Activated T-cell treated with anti-CD3 and anti-CD28 coated beads, Interleukin-2, amount 50 U/mL, for 24 hours (primary cell): ENCODE results near the gene TRAPPC2B.

ENCODE experiments used
- DNase-seq: peaks from one replicate; pipeline ENCODE4 v3.0.0-alpha.2; 2020
- H3K27ac Mint-ChIP-seq: 2 replicates; pipeline ENCODE4 v1.8.0; 2020; ENCODE audit warnings: mild to moderate bottlenecking, mixed read lengths
- H3K27me3 Mint-ChIP-seq: 2 replicates; pipeline ENCODE4 v1.8.0; 2020; ENCODE audit warnings: mixed read lengths
- H3K36me3 Mint-ChIP-seq: 2 replicates; pipeline ENCODE4 v1.8.0; 2020; ENCODE audit warnings: low read depth, mixed read lengths
- H3K4me1 Mint-ChIP-seq: 2 replicates; pipeline ENCODE4 v1.8.0; 2020; ENCODE audit warnings: low read depth, mixed read lengths
- H3K4me3 Mint-ChIP-seq: 2 replicates; pipeline ENCODE4 v1.8.0; 2020; ENCODE audit warnings: mild to moderate bottlenecking, moderate library complexity, mixed read lengths
- H3K9me3 Mint-ChIP-seq: 2 replicates; pipeline ENCODE4 v1.8.0; 2020; ENCODE audit warnings: mixed read lengths

TRAPPC2B gene

GRCh38 chr19:57389730-57390598 lies 26.6 kb downstream of the TRAPPC2B start, which contains the start of gene ZNF548:
TSS of gene ZNF548 (plus strand) at chr19:57389854. CDS start at chr19:57390100, 246 bp downstream.
- peak; percentile 98 for DNase-seq
- H3K27me3 Mint-ChIP-seq, result no peaks in the 10 kb centered on the region
- peak within 1 kb of the TSS; percentile 97 for H3K27ac Mint-ChIP-seq
- peaks cover 65% of the 10 kb centered on the region for H3K36me3 Mint-ChIP-seq
- peaks cover 39% of the 10 kb centered on the region for H3K4me1 Mint-ChIP-seq
- peaks cover 54% of the 10 kb centered on the region for H3K9me3 Mint-ChIP-seq
- H3K4me3 Mint-ChIP-seq, result peak within 1 kb of the TSS; percentile 86

GRCh38 chr19:57395710-57396109 lies 32.4 kb downstream of the TRAPPC2B start:
- peaks cover 25% of the 10 kb centered on the region for H3K4me1 Mint-ChIP-seq
- peaks cover 63% of the 10 kb centered on the region for H3K9me3 Mint-ChIP-seq
- DNase-seq, result no peak
- no peak overlapping the region for H3K4me3 Mint-ChIP-seq
- H3K36me3 Mint-ChIP-seq, result peaks cover 95% of the 10 kb centered on the region
- no peak overlapping the region for H3K27ac Mint-ChIP-seq
- no peaks in the 10 kb centered on the region for H3K27me3 Mint-ChIP-seq

GRCh38 chr19:57398868-57399267 lies 35.5 kb downstream of the TRAPPC2B start:
- Mint-ChIP-seq H3K4me3 (no peak overlapping the region), H3K36me3 (peaks cover 86% of the 10 kb centered on the region), H3K9me3 (peaks cover 66% of the 10 kb centered on the region)

GRCh38 chr19:57403737-57404563 lies 40.6 kb downstream of the TRAPPC2B start:
- no peak for DNase-seq
- peaks cover 35% of the 10 kb centered on the region for H3K36me3 Mint-ChIP-seq
- peaks cover 6% of the 10 kb centered on the region for H3K4me1 Mint-ChIP-seq
- H3K27ac Mint-ChIP-seq, result no peak overlapping the region
- peaks cover 21% of the 10 kb centered on the region for H3K9me3 Mint-ChIP-seq
- H3K4me3 Mint-ChIP-seq, result no peak overlapping the region
- H3K27me3 Mint-ChIP-seq, result no peaks in the 10 kb centered on the region

More at GRCh38 chr19:57398868-57399267, 35.5 kb downstream of the TRAPPC2B start:
- no peak for DNase-seq
- no peaks in the 10 kb centered on the region for H3K27me3 Mint-ChIP-seq
- peaks cover 6% of the 10 kb centered on the region for H3K4me1 Mint-ChIP-seq
- H3K27ac Mint-ChIP-seq, result no peak overlapping the region

GRCh38 chr19:57406516-57407123 lies 43.3 kb downstream of the TRAPPC2B start:
- Mint-ChIP-seq H3K36me3 (peaks cover 19% of the 10 kb centered on the region), H3K27me3 (no peaks in the 10 kb centered on the region), H3K4me1 (peaks cover 14% of the 10 kb centered on the region), H3K4me3 (no peak overlapping the region), H3K9me3 (peaks cover 16% of the 10 kb centered on the region), H3K27ac (no peak overlapping the region)
- DNase-seq, result peak; percentile 76

GRCh38 chr19:57410877-57411671 lies 47.7 kb downstream of the TRAPPC2B start, which contains the start of gene ZNF17:
TSS of gene ZNF17 (plus strand) at chr19:57411161. CDS start at chr19:57413616, 2,455 bp downstream.
- H3K27me3 Mint-ChIP-seq, result no peaks in the 10 kb centered on the region
- H3K9me3 Mint-ChIP-seq, result peaks cover 21% of the 10 kb centered on the region
- H3K27ac Mint-ChIP-seq, result peak within 1 kb of the TSS; percentile 92
- DNase-seq, result peak; percentile 89
- peak within 1 kb of the TSS; percentile 96 for H3K4me3 Mint-ChIP-seq
- peaks cover 47% of the 10 kb centered on the region for H3K36me3 Mint-ChIP-seq
- H3K4me1 Mint-ChIP-seq, result peaks cover 32% of the 10 kb centered on the region
